B cell (primary cell): ENCODE data around the gene KRTAP4-5. TPM values are rescaled to one million over a fixed set of nuclear protein-coding genes. Genes with fewer than 3 reads are reported as not detected.

Experiments
- ATAC-seq: fragments of 200-7000 bp; cut with Tn5 transposase; one replicate; pipeline ENCODE4 v1.10.0; 2021; ENCODE audit warnings: low read depth, mild to moderate bottlenecking, moderate number of reproducible peaks, moderate library complexity
- CTCF ChIA-PET: fragments of 350-600 bp; sonication (Branson Sonifier 250); formaldehyde crosslinking; loops from one replicate; lab custom pipeline; 2021; ENCODE audit warnings: antibody characterized with exemption, inconsistent platforms; lab: Charles Lee
- POLR2A ChIA-PET: fragments of 350-600 bp; sonication (Branson Sonifier 250); formaldehyde crosslinking; loops from one replicate; lab custom pipeline; 2021; ENCODE audit warnings: antibody characterized with exemption; lab: Charles Lee
- DNase-seq: peaks from one replicate; pipeline ENCODE4 v3.0.0; 2013
- H2AFZ ChIP-seq: 2 replicates; pipeline ENCODE4 v1.6.1; 2012; ENCODE audit warnings: mild to moderate bottlenecking, low read depth, low read length; ENCODE audit not compliant: insufficient read depth, poor library complexity, severe bottlenecking
- H3K27ac ChIP-seq, 2 donors: 1 replicate in 1 of 2; 2 replicates in 1 of 2; pipeline ENCODE4 v1.5.1; 2012 to 2013; ENCODE audit warnings: low read length in 2 of 2, mild to moderate bottlenecking in 2 of 2, moderate library complexity in 1 of 2
- H3K27me3 ChIP-seq, 4 experiments: fragments of 200-600 bp in 1 of 4; sonication (generic) in 1 of 4; replicated peaks in 1 of 4; 1 replicate in 2 of 4; 2 replicates in 2 of 4; pipeline versions ENCODE4 v1.6.1 to v1.7.0; 2013 to 2016; ENCODE audit warnings: low read length in 3 of 4, mild to moderate bottlenecking in 2 of 4, mixed read lengths in 1 of 4, moderate library complexity in 1 of 4; ENCODE audit not compliant: insufficient read depth in 4 of 4, control insufficient read depth in 3 of 4; ENCODE audit errors: control extremely low read depth in 1 of 4
- H3K36me3 ChIP-seq, 2 experiments: replicated peaks in 1 of 2; 1 replicate in 1 of 2; 2 replicates in 1 of 2; pipeline versions ENCODE4 v1.6.1 to v1.7.1; 2013; ENCODE audit warnings: low read length in 1 of 2; ENCODE audit not compliant: insufficient read depth in 2 of 2, control insufficient read depth in 1 of 2; ENCODE audit errors: control extremely low read depth in 1 of 2, extremely low read depth in 1 of 2
- H3K4me1 ChIP-seq, 2 donors: fragments of 200-600 bp in 1 of 2; sonication (generic) in 1 of 2; 1 replicate in 1 of 2; 2 replicates in 1 of 2; pipeline versions ENCODE4 v1.5.1 to v1.6.1; 2013 to 2017; ENCODE audit warnings: low read length in 2 of 2; ENCODE audit not compliant: control insufficient read depth in 2 of 2, insufficient read depth in 2 of 2
- H3K4me2 ChIP-seq: replicated peaks from 2 replicates; pipeline ENCODE3; 2012; ENCODE audit warnings: mild to moderate bottlenecking, low read depth, low read length; ENCODE audit not compliant: poor library complexity, severe bottlenecking
- H3K4me3 ChIP-seq, 5 experiments: fragments of 200-600 bp in 1 of 5; sonication (generic) in 1 of 5; 1 replicate in 3 of 5; 2 replicates in 2 of 5; pipeline versions ENCODE4 v1.5.1 to v1.7.0; 2011 to 2016; ENCODE audit warnings: low read length in 4 of 5, mild to moderate bottlenecking in 4 of 5, low read depth in 2 of 5, control low read depth in 1 of 5, moderate library complexity in 1 of 5; ENCODE audit not compliant: insufficient read depth in 1 of 5; ENCODE audit errors: control extremely low read depth in 1 of 5, extremely low read depth in 1 of 5
- H3K79me2 ChIP-seq: fragments of 200-600 bp; sonication (generic); one replicate; pipeline ENCODE4 v1.6.0; 2016; ENCODE audit warnings: low read length; ENCODE audit not compliant: control insufficient read depth, insufficient read depth
- H3K9ac ChIP-seq: fragments of 200-600 bp; sonication (generic); 2 replicates; pipeline ENCODE4 v1.6.1; 2017; ENCODE audit warnings: mild to moderate bottlenecking, low read length, moderate library complexity
- H3K9me3 ChIP-seq, 3 donors: one replicate each; pipeline versions ENCODE4 v1.6.1 to v1.7.1; 2013; ENCODE audit warnings: low read length in 2 of 3; ENCODE audit not compliant: control insufficient read depth in 2 of 3, insufficient read depth in 1 of 3; ENCODE audit errors: control extremely low read depth in 1 of 3
- H4K20me1 ChIP-seq: 2 replicates; pipeline ENCODE4 v1.6.0; 2012; ENCODE audit warnings: mild to moderate bottlenecking, low read length; ENCODE audit not compliant: insufficient read depth, control insufficient read depth, poor library complexity, severe bottlenecking
- H3K27ac Mint-ChIP-seq: one replicate; pipeline ENCODE4 v1.8.0; 2021; ENCODE audit warnings: mixed read lengths
- H3K27me3 Mint-ChIP-seq: one replicate; pipeline ENCODE4 v1.8.0; 2021; ENCODE audit warnings: mixed read lengths
- H3K4me1 Mint-ChIP-seq: one replicate; pipeline ENCODE4 v1.8.0; 2021; ENCODE audit warnings: mixed read lengths
- H3K4me3 Mint-ChIP-seq: one replicate; pipeline ENCODE4 v1.8.0; 2021; ENCODE audit warnings: mixed read lengths
- H3K9me3 Mint-ChIP-seq: one replicate; pipeline ENCODE4 v1.8.0; 2022; ENCODE audit warnings: mixed read lengths; ENCODE audit not compliant: insufficient read depth
- EZH2 ChIP-seq: IDR thresholded peaks from 2 replicates; pipeline ENCODE4 v1.6.1; 2012; ENCODE audit warnings: borderline replicate concordance, low read depth, mild to moderate bottlenecking, moderate library complexity, low read length; ENCODE audit not compliant: insufficient read depth, poor library complexity, severe bottlenecking
- WGBS: methylation state at CpG from one replicate; pipeline ENCODE4 v1.1.5; 2013; ENCODE audit warnings: missing lambda C conversion rate; ENCODE audit not compliant: insufficient coverage; 5-methylcytosine and 5-hydroxymethylcytosine counted together
- intact Hi-C: fragments of 100-400 bp; cut with micrococcal nuclease; formaldehyde crosslinking; loops from one replicate; pipeline ENCODE4 v1.10.0; 2022
- polyA plus RNA-seq: library from polyadenylated mRNA; depleted of rRNA; stranded (reverse); fragments of >200 nt; gene quantifications from 2 replicates; pipeline ENCODE4 v1.2.3, GENCODE V29; 2012
- total RNA-seq, 2 donors: library from RNA; stranded (reverse); fragments of 120-200 nt in 1 of 2; gene quantifications; 1 replicate in 1 of 2; 2 replicates in 1 of 2; pipeline versions ENCODE4 v1.2.3 to v1.2.4, GENCODE V29; 2013 to 2022
- TF ChIP-seq, protein P1 (sequence below): fragments of 200-600 bp; IDR thresholded peaks from one replicate; pipeline ENCODE4 v1.8.0; 2022; ENCODE audit warnings: antibody characterized with exemption, mild to moderate bottlenecking

Gene KRTAP4-5
- total and polyA plus RNA-seq, 2 donors (not counting 1 experiment from before 2014, with no cell fraction given) = not detected

DNA sequence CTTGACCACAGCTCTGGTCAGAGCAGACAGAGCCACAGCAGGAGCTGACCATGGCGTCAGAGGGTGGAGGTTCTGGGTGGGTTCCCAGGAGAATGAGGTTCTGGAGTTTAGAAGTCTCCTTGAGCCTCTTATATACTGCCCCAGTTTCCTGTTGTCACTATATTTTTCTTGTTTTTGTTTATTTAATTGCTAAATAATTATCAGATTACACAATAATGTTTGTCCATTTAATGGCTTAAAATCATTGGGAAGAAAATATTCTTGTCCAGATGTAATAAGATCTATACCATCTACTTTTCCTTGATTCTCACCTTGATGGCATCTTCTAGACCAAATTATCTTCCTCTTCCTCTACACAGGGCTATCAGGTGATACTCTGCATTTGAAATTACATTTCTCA is 18.5 kb upstream of the KRTAP4-5 start, which contains the start of gene KRTAP4-3:
KRTAP4-3 (minus strand) TSS at position 101 of the 400 bp plus-strand sequence; CDS start at position 52, 49 bp downstream.
- DNase-seq = no peak

DNA sequence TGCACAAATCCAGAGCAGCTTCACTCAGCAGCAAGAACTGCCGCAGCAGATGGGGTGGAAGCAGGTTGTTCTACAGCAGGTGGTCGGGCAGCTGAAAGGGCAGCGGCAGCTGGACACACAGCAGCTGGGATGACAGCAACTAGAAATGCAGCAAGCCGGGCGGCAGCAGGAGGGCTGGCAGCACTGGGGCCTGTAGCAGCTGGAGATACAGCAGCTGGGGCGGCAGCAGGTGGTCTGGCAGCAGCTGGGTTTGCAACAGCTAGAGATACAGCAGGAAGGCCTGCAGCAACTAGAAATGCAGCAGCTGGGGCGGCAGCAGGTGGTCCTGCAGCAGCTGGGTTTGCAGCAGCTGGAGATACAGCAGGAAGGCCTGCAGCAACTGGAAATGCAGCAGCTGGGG is 17.9 kb upstream of the KRTAP4-5 start:
- H3K9ac ChIP-seq = no peak overlapping the region
- TF ChIP-seq, protein P1, sequence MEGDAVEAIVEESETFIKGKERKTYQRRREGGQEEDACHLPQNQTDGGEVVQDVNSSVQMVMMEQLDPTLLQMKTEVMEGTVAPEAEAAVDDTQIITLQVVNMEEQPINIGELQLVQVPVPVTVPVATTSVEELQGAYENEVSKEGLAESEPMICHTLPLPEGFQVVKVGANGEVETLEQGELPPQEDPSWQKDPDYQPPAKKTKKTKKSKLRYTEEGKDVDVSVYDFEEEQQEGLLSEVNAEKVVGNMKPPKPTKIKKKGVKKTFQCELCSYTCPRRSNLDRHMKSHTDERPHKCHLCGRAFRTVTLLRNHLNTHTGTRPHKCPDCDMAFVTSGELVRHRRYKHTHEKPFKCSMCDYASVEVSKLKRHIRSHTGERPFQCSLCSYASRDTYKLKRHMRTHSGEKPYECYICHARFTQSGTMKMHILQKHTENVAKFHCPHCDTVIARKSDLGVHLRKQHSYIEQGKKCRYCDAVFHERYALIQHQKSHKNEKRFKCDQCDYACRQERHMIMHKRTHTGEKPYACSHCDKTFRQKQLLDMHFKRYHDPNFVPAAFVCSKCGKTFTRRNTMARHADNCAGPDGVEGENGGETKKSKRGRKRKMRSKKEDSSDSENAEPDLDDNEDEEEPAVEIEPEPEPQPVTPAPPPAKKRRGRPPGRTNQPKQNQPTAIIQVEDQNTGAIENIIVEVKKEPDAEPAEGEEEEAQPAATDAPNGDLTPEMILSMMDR = no peak
- no peak for TF ChIP-seq EZH2
- Mint-ChIP-seq H3K27ac (no peak overlapping the region), H3K4me3 (no peak overlapping the region), H3K27me3 (peaks cover 10% of the 10 kb centered on the region), H3K4me1 (no peaks in the 10 kb centered on the region), H3K9me3 (no peaks in the 10 kb centered on the region)
- no peak overlapping the region for H3K4me3 ChIP-seq
- 96% methylated on average over 7 of the region's 7 CpGs for WGBS
- H3K4me1 ChIP-seq = no peaks in the 10 kb centered on the region
- no peaks in the 10 kb centered on the region for H3K79me2 ChIP-seq
- ATAC-seq (no peak), DNase-seq (no peak)
- ChIA-PET CTCF (no interaction called here), POLR2A (no interaction called here)
- no peak overlapping the region for H3K27ac ChIP-seq
- no peak overlapping the region for H2AFZ ChIP-seq
- intact Hi-C loops = no loop called here
- no peak overlapping the region for H3K4me2 ChIP-seq
- H3K36me3 ChIP-seq = no peaks in the 10 kb centered on the region
- no peaks in the 10 kb centered on the region for H3K27me3 ChIP-seq
- H4K20me1 ChIP-seq = no peaks in the 10 kb centered on the region
- H3K9me3 ChIP-seq = peaks cover 0 to 6% (median 0%) of the 10 kb centered on the region in 3 donors

More for the DNA sequence above, 18.5 kb upstream of the KRTAP4-5 start, which contains the start of gene KRTAP4-3:
- Histone ChIP-seq H3K4me3 (no peak within 1 kb of the TSS), H3K9me3 (peaks cover 0 to 6% (median 0%) of the 10 kb centered on the region in 3 donors), H3K36me3 (no peaks in the 10 kb centered on the region), H3K9ac (no peak within 1 kb of the TSS), H3K79me2 (no peaks in the 10 kb centered on the region), H3K4me1 (no peaks in the 10 kb centered on the region), H4K20me1 (no peaks in the 10 kb centered on the region), H2AFZ (no peak within 1 kb of the TSS), H3K4me2 (no peak within 1 kb of the TSS), H3K27ac (no peak within 1 kb of the TSS), H3K27me3 (no peaks in the 10 kb centered on the region)
- Mint-ChIP-seq H3K4me1 (peaks cover 3% of the 10 kb centered on the region), H3K27ac (no peak within 1 kb of the TSS), H3K9me3 (no peaks in the 10 kb centered on the region), H3K4me3 (no peak within 1 kb of the TSS), H3K27me3 (peaks cover 12% of the 10 kb centered on the region)
- TF ChIP-seq EZH2 = no peak
- TF ChIP-seq, protein P1 = no peak
- intact Hi-C loops = no loop called here
- WGBS = 100% methylated on average over 1 of the region's 1 CpG
- no peak for ATAC-seq
- ChIA-PET CTCF (interaction anchor here (0.9 kb wide), 1 partner anchor 154 kb away, joined by 3 read pairs; no protein-coding TSS in a partner anchor), POLR2A (no interaction called here)
